ENCODE data around the gene PLD1.
"Not testable (repeated sequence)": the region's sequence is repeated elsewhere in the genome, so short reads cannot be mapped to it uniquely, and the experiment has no call there.

The PLD1 gene

GRCh38 chr3:171694888-171695287 is 115.4 kb downstream of the PLD1 start:
- DNase-seq: no peak

GRCh38 chr3:171692551-171692950 is 117.7 kb downstream of the PLD1 start:
- DNase-seq: not testable (repeated sequence)

- DNase-seq: no peak
Measured at GRCh38 chr3:171691485-171691884, 118.8 kb downstream of the PLD1 start.

GRCh38 chr3:171690281-171690680 is 120.0 kb downstream of the PLD1 start:
- DNase-seq: peak in 1 of 2 donors; percentile 21

- no peak for DNase-seq
Measured at GRCh38 chr3:171688593-171688992, 121.7 kb downstream of the PLD1 start.

- no peak for DNase-seq
Measured at GRCh38 chr3:171688002-171688401, 122.3 kb downstream of the PLD1 start.

GRCh38 chr3:171687581-171687980 is 122.7 kb downstream of the PLD1 start:
- DNase-seq: no peak

GRCh38 chr3:171687064-171687463 is 123.2 kb downstream of the PLD1 start:
- DNase-seq: no peak

- DNase-seq: no peak
Measured at GRCh38 chr3:171685116-171685895, 125.0 kb downstream of the PLD1 start.

- no peak for DNase-seq
Measured at GRCh38 chr3:171684221-171684620, 126.1 kb downstream of the PLD1 start.

GRCh38 chr3:171682743-171683142 is 127.5 kb downstream of the PLD1 start:
- no peak for DNase-seq

- no peak for DNase-seq
Measured at GRCh38 chr3:171680726-171681411, 129.4 kb downstream of the PLD1 start.

- DNase-seq: no peak
Measured at GRCh38 chr3:171678971-171679492, 131.3 kb downstream of the PLD1 start.

GRCh38 chr3:171677706-171678105 is 132.6 kb downstream of the PLD1 start:
- no peak for DNase-seq

- DNase-seq: no peak
Measured at GRCh38 chr3:171676601-171677175, 133.6 kb downstream of the PLD1 start.

- no peak for DNase-seq
Measured at GRCh38 chr3:171673951-171674350, 136.3 kb downstream of the PLD1 start.

GRCh38 chr3:171672538-171672937 is 137.7 kb downstream of the PLD1 start:
- no peak for DNase-seq

- no peak for DNase-seq
Measured at GRCh38 chr3:171672124-171672523, 138.2 kb downstream of the PLD1 start.

GRCh38 chr3:171671709-171672108 is 138.6 kb downstream of the PLD1 start:
- DNase-seq: no peak

- DNase-seq: no peak
Measured at GRCh38 chr3:171666516-171666915, 143.8 kb downstream of the PLD1 start.

- DNase-seq: no peak
Measured at GRCh38 chr3:171663805-171664204, 146.5 kb downstream of the PLD1 start.

- DNase-seq: no peak
Measured at GRCh38 chr3:171661484-171661883, 148.8 kb downstream of the PLD1 start.

GRCh38 chr3:171660188-171660587 is 150.1 kb downstream of the PLD1 start:
- no peak for DNase-seq

- no peak for DNase-seq
Measured at GRCh38 chr3:171658841-171659240, 151.4 kb downstream of the PLD1 start.

Measured in hippocampal formation (tissue), 2 donors.